ENCODE data around the gene TADA2A.
A peak's percentile ranks its signal among the peaks of the same experiment; 100 is the strongest.

TADA2A gene

DNA sequence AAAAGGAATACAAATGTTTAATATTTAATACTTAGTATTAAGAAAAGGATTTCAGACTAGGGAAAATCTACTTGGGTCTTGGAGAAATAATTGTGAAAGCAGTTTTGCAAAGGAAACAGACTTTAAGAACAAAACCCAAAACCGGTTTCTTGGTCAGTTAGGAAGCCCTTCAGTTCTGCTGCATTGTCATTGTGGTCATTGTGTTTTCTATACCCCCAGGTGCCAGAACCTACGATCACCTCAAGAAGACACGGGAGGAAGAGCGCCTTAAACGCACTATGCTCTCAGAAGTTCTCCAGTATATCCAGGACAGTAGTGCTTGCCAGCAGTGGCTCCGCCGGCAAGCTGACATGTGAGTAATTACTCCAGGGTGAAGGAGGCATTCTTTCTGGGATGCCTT lies 63.5 kb downstream of the TADA2A start:
- Mint-ChIP-seq H3K36me3 (peaks cover 16% of the 10 kb centered on the region), H3K27ac (no peak overlapping the region), H3K27me3 (no peaks in the 10 kb centered on the region), H3K4me1 (no peaks in the 10 kb centered on the region), H3K9me3 (no peaks in the 10 kb centered on the region), H3K4me3 (no peak overlapping the region)

DNA sequence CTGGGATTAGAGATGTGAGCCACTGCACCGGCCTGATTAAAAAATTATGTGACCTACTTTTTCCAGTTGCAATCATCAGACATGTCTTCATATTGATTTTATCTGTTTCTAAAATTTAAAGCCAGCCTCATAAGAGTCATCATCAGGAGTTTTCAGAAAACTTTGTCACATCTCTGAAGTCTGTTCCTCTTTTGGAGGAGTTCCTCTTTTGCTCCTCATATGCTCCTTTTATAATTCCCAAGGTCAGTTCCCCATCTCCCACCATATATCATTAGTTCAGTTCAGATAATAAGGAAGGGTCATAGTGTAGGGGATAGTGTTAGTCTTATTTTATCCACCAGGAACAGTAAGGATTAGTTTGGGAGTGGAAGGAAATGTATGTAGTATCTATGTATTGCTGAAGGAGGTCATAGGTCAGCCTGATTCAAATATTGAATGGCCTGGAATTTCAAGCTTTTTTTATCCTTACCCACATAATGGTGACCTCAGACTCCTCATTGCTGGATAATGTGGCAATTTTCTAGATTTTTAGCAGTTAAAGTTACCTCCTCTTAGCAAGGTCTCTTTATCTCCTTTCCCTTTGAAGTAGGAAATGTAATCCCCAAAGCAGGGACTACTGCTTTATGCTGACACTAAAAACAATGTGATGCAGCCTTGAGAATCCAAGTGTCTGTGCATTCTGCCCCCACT lies 69.2 kb downstream of the TADA2A start:
- Mint-ChIP-seq H3K4me3 (no peak overlapping the region), H3K4me1 (no peaks in the 10 kb centered on the region), H3K36me3 (peaks cover 19% of the 10 kb centered on the region), H3K9me3 (no peaks in the 10 kb centered on the region), H3K27ac (no peak overlapping the region), H3K27me3 (no peaks in the 10 kb centered on the region)

DNA sequence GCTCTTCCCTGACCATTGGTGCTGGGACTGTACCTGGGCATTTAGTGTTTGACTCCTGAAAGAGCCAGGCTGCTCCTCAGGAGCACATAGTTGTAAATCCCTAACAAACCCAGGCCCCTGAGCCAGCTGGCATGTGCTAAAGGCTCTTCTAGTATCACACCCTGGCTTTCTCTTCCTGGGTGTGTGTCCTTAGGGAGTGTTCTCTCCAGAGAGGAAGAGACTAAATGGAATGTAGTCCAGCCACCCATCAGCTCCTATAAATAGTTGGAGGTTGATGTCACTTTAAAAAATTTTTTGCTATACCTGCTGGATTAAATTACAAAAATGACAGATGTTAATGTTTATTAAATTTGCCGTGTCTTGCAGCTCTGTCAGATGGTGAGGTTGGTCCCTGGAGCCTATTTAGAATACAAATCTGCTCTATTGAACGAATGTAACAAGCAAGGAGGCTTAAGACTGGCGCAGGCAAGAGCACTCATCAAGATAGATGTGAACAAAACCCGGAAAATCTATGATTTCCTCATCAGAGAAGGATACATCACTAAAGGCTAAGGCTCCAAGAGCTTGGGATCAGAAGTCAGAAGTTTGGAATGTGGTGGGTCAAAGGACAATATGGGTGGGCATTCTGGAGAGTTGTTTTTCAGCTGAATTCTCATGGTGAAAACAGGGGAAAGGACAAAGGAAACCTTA lies 69.9 kb downstream of the TADA2A start:
- H3K36me3 Mint-ChIP-seq = peaks cover 15% of the 10 kb centered on the region
- no peaks in the 10 kb centered on the region for H3K4me1 Mint-ChIP-seq
- H3K9me3 Mint-ChIP-seq = no peaks in the 10 kb centered on the region
- no peak overlapping the region for H3K4me3 Mint-ChIP-seq
- H3K27ac Mint-ChIP-seq = peak overlapping the region; percentile 1
- H3K27me3 Mint-ChIP-seq = no peaks in the 10 kb centered on the region

DNA sequence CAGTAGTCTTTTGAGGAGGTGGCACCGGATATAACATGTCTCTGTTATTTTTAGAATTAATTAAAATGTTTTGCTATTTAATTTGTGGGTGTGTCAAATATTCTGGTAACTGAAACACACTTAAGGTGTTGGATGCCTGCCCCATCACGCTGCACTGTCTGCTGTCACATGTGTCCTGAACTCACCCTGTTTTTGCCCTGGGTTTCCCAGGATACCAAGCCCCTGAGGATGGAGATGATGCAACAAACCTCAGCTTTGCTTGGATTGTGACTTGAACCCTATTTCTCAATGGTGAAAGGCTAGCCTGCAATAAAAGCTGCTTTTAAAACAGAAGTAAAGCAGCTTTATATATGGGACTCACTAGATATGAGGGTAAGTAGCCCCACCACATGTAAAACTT lies 71.5 kb downstream of the TADA2A start:
- H3K27ac Mint-ChIP-seq = no peak overlapping the region
- H3K4me1 Mint-ChIP-seq = no peaks in the 10 kb centered on the region
- peaks cover 14% of the 10 kb centered on the region for H3K36me3 Mint-ChIP-seq
- no peak overlapping the region for H3K4me3 Mint-ChIP-seq
- H3K9me3 Mint-ChIP-seq = no peaks in the 10 kb centered on the region
- H3K27me3 Mint-ChIP-seq = no peaks in the 10 kb centered on the region

DNA sequence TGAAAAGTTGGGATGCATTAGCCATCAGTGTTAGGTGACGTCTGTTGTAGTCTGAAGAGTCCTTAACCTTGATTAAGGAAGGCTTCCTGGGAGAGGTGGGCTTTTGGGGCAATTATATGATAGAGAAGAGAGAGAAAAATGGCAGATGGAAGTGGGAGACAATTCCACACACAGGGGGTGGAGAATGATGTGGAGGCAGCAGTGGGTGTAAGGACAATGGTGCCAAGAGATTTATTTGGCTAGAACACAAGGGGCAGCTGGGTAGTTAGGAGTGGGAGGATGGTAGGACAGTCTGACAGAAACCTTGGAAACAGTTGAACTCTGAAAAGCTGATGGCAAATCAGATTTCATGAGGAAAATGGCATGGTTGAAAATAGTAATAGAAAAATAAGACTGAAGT lies 72.3 kb downstream of the TADA2A start:
- H3K27ac Mint-ChIP-seq = no peak overlapping the region
- peaks cover 14% of the 10 kb centered on the region for H3K36me3 Mint-ChIP-seq
- H3K4me1 Mint-ChIP-seq = no peaks in the 10 kb centered on the region
- H3K9me3 Mint-ChIP-seq = no peaks in the 10 kb centered on the region
- no peak overlapping the region for H3K4me3 Mint-ChIP-seq
- no peaks in the 10 kb centered on the region for H3K27me3 Mint-ChIP-seq

DNA sequence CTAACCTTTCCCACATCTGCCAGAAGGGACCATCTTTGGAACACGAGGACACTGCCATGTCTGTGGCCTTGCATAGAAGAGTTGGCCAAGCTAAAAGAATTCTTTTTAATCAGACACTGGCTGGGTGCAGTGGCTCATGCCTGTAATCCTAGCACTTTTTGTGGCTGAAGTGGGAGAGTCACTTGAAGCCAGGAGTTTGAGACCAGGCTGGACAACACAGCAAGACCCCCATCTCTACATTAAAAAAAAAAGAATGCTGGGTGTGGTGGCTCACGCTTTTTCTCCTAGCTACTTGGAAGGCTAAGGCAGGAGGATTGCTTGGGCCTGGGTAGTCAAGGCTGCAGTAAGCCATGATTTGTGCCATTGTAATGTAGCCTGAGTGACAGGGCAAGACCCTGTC lies 73.7 kb downstream of the TADA2A start:
- Mint-ChIP-seq H3K27me3 (no peaks in the 10 kb centered on the region), H3K36me3 (peaks cover 14% of the 10 kb centered on the region), H3K9me3 (no peaks in the 10 kb centered on the region), H3K4me1 (no peaks in the 10 kb centered on the region), H3K27ac (no peak overlapping the region), H3K4me3 (no peak overlapping the region)

DNA sequence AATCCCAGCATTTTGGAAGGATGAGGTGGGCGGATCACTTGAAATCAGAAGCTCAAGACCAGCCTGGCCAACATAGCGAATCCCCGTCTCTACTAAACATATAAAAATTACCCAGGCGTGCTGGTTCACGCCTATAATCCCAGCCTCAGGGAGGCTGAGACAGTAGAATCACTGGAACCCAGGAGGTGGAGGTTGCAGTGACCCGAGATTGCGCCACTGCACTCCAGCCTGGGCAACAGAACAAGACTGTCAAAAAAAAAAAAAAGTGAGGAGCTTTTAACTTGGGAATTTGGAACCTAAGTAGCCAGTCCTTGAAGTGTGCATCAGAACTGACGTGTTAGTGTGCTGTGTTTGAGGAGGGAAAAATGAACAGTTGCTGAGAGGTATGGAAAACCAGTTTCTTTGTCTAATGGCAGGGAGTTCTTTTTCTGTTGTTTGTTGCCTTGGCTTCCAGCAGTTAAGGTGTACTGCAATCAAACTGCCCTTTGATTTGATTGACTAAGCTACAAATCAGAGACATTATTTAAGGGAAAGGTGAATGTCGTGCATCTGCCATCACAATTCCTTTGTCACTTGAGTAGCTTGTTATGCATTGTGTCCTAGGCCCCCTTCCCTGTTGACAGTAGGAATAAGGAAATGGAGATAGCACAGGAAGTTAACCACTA lies 74.4 kb downstream of the TADA2A start:
- no peaks in the 10 kb centered on the region for H3K27me3 Mint-ChIP-seq
- H3K9me3 Mint-ChIP-seq = no peaks in the 10 kb centered on the region
- peaks cover 12% of the 10 kb centered on the region for H3K36me3 Mint-ChIP-seq
- H3K27ac Mint-ChIP-seq = no peak overlapping the region
- H3K4me3 Mint-ChIP-seq = no peak overlapping the region
- H3K4me1 Mint-ChIP-seq = no peaks in the 10 kb centered on the region

DNA sequence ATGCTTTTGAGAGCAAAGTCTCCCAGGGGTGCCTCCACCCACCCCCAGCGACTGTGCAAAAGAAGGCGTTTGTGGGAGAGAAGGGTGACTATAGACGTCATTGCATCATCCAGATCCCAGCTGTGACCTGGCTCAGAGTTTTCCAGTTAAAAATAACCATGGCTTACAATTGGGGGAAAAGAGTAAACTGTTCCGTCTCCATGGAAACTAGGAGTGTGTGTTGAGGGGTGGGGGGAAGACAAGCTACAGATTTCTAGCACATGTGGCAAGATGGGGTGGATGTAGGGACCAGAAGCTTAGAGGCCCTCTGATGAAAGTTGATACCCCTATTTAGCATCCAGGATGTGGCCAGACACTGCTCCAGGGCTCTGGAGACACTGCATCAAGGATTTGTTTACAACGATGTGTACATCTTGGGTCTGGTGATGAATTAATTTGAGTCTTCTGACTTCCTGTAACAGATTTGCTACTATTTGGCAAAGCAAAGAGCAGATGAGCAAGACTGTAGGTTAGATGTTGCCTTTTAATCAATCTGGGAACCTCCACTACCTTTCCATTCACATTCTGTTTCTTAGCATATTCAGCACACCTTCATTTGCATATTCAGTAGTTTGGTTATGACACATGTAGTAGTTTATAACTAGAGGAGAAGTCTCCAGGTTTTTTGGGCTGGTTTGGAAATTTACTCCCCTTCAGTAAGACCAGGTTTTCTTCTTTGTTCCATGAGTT lies 76.8 kb downstream of the TADA2A start:
- Mint-ChIP-seq H3K36me3 (peaks cover 4% of the 10 kb centered on the region), H3K4me3 (no peak overlapping the region), H3K27me3 (no peaks in the 10 kb centered on the region), H3K4me1 (peaks cover 6% of the 10 kb centered on the region), H3K27ac (no peak overlapping the region), H3K9me3 (no peaks in the 10 kb centered on the region)

DNA sequence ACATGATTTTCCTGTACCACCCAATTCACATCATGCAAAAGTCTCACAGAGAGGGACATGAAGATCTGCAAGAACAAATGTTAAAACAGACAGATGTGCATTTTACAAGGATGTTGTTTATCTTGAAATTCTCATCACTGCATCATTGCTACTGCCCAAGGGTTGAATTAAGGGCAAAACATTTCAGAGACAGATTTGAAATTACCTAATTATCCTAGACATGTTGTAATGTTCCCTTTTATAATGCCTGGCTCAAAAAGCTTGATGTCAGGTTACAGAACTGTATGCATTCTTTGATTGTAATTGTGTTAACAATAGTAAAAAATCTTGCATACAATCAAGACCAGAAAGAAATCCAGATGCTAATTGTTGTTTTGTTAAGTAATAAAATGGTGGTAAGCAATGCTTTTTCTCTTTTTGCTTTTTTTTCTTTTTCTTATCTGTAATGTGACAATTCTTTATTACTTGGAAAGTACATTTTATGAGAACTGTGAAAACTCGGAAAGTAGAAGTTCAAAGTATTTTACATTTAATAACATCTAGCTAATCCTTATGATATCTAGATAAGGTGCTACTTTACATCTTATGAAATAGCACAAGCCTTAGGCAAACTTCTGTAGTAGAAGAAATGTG lies 79.4 kb downstream of the TADA2A start:
- Mint-ChIP-seq H3K27me3 (no peaks in the 10 kb centered on the region), H3K4me1 (peaks cover 18% of the 10 kb centered on the region), H3K36me3 (no peaks in the 10 kb centered on the region), H3K27ac (no peak overlapping the region), H3K9me3 (no peaks in the 10 kb centered on the region), H3K4me3 (no peak overlapping the region)

DNA sequence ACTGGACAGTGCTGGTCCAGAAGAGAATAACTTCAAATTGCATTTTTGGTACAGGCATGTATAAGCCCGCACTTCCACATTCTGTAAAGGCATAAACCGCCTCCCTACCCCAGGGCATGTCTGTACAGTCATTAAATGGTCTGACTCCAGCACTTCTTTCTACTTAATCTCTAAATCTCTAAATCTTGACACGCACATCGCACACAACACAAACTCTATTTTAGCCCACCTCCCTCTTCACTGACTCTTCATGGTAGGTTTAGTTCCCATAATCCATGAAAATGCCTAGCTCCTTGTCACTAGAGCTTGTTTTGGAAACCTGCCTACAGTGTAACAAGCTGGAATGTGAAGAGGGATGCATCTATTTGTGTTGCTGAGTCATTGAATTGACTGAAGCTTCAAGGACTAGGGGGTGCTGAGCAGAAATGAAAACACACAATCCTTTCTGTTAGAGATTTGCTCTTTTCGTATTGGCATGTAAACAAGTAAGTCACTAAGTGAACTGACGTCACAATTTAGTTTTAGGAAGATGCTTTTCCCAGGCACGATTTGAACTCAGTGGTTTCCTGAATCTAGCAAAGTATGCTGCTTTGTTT lies 81.4 kb downstream of the TADA2A start:
- Mint-ChIP-seq H3K27me3 (no peaks in the 10 kb centered on the region), H3K27ac (peak overlapping the region; percentile 14), H3K4me3 (peak overlapping the region; percentile 92), H3K4me1 (peaks cover 34% of the 10 kb centered on the region), H3K9me3 (no peaks in the 10 kb centered on the region), H3K36me3 (no peaks in the 10 kb centered on the region)

DNA sequence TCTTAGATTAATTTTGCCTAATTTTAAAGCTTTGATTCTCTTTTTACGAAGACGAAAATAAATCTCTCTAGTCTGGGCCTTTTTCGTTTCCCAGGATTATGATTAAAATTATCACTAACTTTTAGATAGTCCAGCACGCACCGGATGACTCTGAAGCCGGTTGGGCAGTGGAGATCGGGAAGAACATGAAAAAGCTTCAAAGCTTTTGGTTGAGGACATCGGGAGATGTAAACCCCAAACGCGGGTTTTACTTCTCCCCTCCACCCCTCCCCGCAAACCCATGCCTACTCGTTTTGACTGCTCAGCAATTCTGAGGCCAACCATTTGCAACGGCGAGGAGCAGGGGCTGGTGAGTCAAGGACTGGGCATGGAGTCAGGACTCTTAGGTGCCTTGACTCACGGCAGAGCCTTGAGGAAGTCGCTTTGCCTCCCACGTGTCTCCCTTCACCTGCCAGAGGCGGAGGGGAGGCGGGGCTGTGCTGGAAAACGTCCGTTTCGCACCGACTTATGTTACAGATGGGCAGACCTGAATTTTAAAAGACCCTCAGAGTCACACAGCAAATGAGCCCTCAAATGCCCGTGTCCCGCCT lies 82.0 kb downstream of the TADA2A start:
- Mint-ChIP-seq H3K9me3 (no peaks in the 10 kb centered on the region), H3K27ac (peak overlapping the region; percentile 89), H3K4me1 (peaks cover 39% of the 10 kb centered on the region), H3K27me3 (no peaks in the 10 kb centered on the region), H3K4me3 (peak overlapping the region; percentile 92), H3K36me3 (no peaks in the 10 kb centered on the region)

DNA sequence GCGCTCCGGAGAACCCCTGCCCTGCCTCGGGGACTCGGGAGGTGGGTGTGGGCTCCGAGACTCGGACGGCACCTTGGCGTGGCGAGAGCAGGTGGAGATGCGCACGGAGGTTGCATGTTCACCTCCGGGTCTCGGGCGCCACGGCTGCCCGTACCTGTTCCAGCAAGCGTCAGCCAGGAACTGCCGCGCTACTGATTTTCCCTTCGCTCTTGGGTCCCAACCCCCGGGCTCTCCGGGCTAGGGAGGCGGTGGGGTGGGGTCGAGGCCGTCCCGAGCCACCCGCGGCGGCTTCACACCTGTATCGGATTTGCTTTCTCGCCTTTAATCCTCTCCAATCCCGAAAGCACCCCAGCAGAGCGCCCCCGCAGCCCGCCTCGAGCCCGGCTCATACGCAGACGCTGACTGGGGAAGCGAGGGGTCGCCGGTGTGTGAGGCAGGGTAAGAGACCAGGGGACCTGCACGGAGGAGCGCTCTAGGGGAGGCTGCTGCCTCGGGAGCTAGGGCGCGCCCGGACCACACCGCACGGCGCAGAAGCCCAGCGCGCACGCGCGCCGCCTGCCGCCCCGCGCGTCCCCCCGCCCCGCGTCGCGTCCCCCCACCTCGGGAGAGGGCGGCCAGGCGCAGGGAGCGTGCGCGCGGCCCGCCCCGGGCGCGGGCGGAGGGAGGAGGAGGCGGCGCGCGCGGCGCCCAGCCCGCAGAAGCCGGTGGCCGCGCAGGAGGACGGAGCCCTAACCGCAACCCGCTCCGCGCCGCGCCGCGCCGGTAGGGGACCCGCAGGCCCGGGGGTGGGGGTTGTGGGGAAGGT lies 82.7 kb downstream of the TADA2A start, which contains the start of gene DUSP14:
DUSP14 (plus strand) TSS at position 695 of the 805 bp plus-strand sequence. CDS start 22,382 bp downstream, outside the sequence.
- H3K27ac Mint-ChIP-seq = peak within 1 kb of the TSS; percentile 97
- peaks cover 44% of the 10 kb centered on the region for H3K4me1 Mint-ChIP-seq
- no peaks in the 10 kb centered on the region for H3K27me3 Mint-ChIP-seq
- H3K9me3 Mint-ChIP-seq = no peaks in the 10 kb centered on the region
- peak within 1 kb of the TSS; percentile 93 for H3K4me3 Mint-ChIP-seq
- no peaks in the 10 kb centered on the region for H3K36me3 Mint-ChIP-seq

DNA sequence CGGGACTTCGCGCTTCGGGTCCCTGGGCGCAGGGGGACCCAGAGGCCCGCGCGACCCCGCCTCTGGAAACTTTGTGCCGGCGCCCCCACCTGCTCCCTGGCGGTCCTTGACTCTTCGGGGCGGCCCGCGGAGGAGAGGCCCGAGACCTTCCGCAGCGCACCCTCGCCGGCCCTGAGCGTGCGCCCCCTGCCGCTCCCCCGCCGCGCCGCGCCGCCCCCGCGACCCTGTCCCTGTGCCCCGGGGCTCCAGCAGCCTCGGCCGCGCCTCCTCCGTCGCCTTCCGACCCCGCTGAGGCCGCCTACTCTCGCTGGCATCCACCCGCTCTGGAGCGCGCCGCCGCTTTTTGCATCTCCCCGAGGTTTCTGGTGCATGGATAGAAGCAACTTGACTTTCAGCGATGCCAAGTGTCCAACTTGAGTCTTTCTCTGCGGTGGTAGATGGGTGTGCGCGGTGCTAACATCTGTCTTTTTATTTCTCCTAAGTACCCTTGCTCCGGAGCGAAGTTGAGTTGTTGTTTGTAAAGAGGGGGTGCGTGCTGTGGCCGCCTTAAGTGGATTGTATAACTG lies 83.4 kb downstream of the TADA2A start:
- H3K36me3 Mint-ChIP-seq = no peaks in the 10 kb centered on the region
- peaks cover 49% of the 10 kb centered on the region for H3K4me1 Mint-ChIP-seq
- H3K27ac Mint-ChIP-seq = peak overlapping the region; percentile 97
- H3K9me3 Mint-ChIP-seq = no peaks in the 10 kb centered on the region
- H3K4me3 Mint-ChIP-seq = peak overlapping the region; percentile 93
- no peaks in the 10 kb centered on the region for H3K27me3 Mint-ChIP-seq
